Fibroblast of the aortic adventitia (primary cell): ENCODE data around the gene CBFA2T2. TPM values are rescaled to one million over a fixed set of nuclear protein-coding genes. Genes with fewer than 3 reads are reported as not detected.
A peak's percentile ranks its signal among the peaks of the same experiment; 100 is the strongest.

Experiments used
- DNase-seq: peaks from one replicate; pipeline ENCODE4 v3.0.0-alpha.2; 2010; ENCODE audit warnings: low read depth
- H3K4me3 ChIP-seq: 2 replicates; pipeline ENCODE4 v1.5.1; 2011; ENCODE audit warnings: low read depth, mild to moderate bottlenecking, control low read depth, low read length, moderate library complexity
- CTCF ChIP-seq: IDR thresholded peaks from 2 replicates; pipeline ENCODE4 v1.5.1; 2011; ENCODE audit warnings: mild to moderate bottlenecking, low read length, control low read depth, inconsistent platforms; ENCODE audit not compliant: insufficient read depth
- total RNA-seq: library from RNA; depleted of rRNA; stranded (reverse); fragments of >200 nt; gene quantifications from 2 replicates; pipeline ENCODE4 v1.2.3, GENCODE V29; 2012; ENCODE audit warnings: low replicate concordance

CBFA2T2 gene
- total RNA-seq, 1 donor: 11.7 TPM

GRCh38 chr20:33671573-33672288 lies 181.8 kb downstream of the CBFA2T2 start:
- no peak for TF ChIP-seq CTCF
- no peak overlapping the region for H3K4me3 ChIP-seq
- DNase-seq: no peak

- DNase-seq: no peak
- H3K4me3 ChIP-seq: peak overlapping the region; percentile 79
- no peak for TF ChIP-seq CTCF
These were observed 182.7 kb downstream of the CBFA2T2 start for GRCh38 chr20:33672426-33673113.

DNA sequence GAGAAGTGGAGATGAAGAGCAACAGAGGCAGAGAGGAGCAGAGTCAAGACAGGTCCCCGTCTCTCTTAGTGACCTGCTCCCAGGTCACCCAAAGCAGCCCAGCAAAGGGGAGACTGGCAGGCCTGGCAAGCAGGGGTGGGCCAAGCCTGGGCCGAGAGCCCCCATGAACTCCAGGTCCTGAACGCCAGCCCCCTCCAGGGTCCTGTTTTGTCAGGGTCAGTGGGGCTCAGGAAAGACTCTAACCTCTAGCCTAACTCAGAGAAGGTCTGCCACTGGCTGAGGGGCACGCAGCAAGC lies 183.2 kb downstream of the CBFA2T2 start:
- peak overlapping the region; percentile 79 for H3K4me3 ChIP-seq
- no peak for DNase-seq
- no peak for TF ChIP-seq CTCF

DNA sequence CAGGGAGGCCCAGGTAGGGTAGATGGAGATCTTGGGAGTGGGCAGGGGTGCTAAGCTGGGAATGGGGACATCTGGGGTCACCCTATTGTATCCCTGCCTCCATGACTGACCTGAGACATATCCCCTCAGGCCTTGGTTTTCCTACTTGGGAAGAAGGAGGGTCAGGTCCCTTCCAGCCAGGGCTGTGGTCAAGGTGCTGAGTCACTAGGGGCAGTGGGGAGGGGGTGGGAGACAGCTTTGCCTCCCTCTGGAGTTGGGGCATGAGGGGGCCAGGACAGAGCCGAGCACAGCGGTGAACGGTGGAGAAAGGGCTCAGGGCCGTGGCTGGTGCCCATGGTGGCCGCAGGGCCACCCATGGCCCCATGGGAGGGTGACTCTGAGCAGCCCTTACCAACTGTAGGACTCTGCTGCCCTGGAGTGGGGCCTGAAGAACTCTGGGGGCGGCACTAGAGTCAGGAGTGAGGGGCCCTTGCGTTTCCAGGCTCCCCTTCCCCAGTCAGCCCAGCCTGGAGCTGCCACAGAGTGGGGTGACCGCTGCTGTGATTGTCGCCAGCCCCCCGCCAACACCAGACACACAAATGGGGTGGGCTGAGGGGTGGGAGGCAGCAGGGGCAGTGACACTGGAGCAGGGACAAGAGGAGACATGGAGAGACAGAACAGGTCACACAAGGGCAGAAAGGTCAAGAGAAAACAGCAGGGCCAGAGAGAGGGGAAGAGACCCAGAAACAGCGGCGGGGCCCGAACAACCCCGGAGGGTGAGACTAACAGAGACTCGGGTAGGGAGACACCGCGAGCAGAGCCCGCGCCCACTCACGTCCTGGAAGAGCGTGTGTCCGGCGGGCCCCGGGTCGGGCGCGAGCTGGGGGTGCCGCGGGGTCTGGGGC lies 183.8 kb downstream of the CBFA2T2 start:
- TF ChIP-seq CTCF: no peak
- H3K4me3 ChIP-seq: peak overlapping the region; percentile 79
- peak; percentile 28 for DNase-seq

DNA sequence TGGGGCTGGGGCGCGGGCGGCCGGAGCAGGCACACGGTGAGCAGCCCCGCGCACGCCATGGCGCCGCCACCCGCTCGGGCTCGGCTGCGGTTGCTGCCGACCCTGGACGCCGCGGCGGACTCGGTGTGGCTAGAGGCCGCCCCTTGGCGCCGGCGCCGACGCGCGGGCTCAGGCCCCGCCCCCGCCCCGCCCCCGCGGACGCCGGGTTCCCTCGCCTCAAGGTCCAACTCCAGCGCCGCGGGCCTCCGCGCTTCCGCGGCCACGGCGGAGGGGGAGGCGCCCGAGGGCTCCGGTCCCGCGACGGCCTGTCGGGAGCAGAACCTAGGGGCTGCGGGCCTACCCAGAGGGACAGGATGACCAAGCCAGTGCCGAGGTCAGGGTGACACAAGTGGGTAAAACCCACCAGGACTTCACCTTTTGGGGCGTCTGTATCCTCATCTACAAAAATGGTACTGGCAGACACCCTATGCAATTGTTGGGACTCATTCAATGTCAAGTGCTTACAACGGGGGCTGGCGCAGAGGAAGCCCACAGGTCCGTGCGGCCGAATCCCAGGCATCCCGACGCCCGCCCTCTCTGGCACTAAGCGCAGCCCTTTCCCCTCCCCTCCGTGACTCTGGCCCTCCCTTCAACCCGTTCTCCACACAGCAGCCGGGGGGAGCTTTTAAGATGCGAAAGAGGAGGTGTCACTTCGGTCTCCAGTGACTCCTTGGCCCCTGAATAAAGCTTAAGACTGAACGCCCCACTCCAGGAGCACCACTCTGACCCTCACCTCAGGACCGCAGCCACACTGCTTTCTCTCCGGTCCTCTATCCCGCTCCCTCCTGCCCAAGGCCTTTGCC lies 184.6 kb downstream of the CBFA2T2 start, which contains the start of gene NECAB3:
Gene NECAB3 (minus strand): TSS at position 135 of the 842 bp plus-strand sequence. CDS start 76 bp downstream, at position 59.
- TF ChIP-seq CTCF: no peak
- H3K4me3 ChIP-seq: peak within 1 kb of the TSS; percentile 79
- DNase-seq: peak; percentile 56
